ENCODE results near the gene VPS37B.

The VPS37B gene

DNA sequence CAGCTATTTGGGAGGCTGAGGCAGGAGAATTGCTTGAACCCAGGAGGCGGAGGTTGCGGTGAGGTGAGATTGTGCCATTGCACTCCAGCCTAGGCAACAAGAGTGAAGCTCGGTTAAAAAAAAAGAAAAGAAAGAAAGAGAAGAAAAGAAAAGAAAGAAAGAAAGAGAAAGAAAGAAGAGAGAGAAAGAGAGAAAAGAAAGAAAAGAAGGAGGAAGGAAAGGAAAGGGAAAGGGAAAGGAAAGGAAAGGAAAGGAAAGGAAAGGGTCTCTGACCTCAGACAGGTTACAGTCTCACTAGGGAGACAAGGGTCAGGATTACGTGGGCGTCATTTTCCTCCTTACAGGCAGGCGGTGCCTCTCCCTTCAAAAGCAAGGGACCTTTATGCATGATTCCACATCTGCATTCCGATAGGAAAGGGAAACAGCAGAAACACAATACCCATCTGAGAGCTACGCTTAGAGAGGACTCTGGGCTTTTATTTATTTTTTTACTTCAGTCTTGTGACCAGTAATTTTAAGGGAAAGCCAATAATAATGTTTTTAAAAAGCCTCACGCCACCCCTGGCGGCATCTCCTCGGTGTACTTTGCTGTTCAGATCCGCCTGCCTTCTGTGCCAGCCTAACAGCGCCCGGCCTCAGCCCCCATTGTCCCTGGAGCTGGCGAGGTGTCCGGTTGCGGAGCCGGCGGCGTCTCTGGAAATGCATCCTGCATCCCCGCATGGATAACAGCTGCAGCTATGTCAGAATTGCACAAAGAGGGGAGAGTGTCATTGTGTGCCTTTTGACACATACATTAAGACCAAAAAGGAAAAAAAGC, 61.6 kb downstream of the VPS37B start:
- TF ChIP-seq ZFX (IDR thresholded peaks at IDR 0.05) = no peak
- TF ChIP-seq CTCF (conservative IDR thresholded peaks at IDR 0.05) = no peak
- H3K27ac ChIP-seq = no peak overlapping the region

DNA sequence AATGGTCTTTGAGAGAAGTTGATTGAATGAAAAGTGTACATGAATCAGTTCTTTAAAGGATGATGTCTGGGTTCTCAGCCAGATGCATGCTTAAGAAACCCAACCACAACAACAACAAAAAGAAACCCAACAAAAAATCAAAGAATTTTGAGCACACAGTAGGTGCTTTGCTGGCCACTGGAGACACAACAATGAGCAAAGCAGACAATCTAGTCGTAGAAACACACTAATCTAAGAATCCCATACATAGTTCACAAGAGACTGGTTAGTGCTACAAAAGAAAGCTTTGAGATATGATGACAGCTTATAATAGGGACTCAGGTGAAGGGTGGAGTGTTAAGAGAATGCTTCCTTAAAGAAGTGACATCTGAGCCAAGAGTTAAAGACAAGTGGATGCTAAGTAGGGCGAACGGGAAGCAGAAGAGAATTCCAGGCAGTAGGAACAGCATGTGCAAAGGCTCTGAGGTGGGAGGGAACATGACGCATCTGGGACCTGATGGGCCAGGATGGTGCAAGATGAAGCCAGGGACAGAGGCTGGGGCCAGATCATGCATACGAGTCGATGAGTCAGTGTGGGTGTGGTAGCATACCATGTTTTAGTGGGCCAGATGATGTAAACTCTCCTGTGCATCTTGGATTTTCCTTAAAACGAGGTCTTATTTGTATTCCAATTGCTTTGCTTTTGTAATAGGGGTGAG, 65.3 kb downstream of the VPS37B start:
- TF ChIP-seq ZFX (IDR thresholded peaks at IDR 0.05) = no peak
- no peak for TF ChIP-seq CTCF (conservative IDR thresholded peaks at IDR 0.05)
- no peak overlapping the region for H3K27ac ChIP-seq

- no peak overlapping the region for H3K27ac ChIP-seq
- TF ChIP-seq ZFX (IDR thresholded peaks at IDR 0.05) (no peak), CTCF (conservative IDR thresholded peaks at IDR 0.05) (no peak)
Observed at GRCh38 chr12:122827258-122827657, 68.7 kb downstream of the VPS37B start.

DNA sequence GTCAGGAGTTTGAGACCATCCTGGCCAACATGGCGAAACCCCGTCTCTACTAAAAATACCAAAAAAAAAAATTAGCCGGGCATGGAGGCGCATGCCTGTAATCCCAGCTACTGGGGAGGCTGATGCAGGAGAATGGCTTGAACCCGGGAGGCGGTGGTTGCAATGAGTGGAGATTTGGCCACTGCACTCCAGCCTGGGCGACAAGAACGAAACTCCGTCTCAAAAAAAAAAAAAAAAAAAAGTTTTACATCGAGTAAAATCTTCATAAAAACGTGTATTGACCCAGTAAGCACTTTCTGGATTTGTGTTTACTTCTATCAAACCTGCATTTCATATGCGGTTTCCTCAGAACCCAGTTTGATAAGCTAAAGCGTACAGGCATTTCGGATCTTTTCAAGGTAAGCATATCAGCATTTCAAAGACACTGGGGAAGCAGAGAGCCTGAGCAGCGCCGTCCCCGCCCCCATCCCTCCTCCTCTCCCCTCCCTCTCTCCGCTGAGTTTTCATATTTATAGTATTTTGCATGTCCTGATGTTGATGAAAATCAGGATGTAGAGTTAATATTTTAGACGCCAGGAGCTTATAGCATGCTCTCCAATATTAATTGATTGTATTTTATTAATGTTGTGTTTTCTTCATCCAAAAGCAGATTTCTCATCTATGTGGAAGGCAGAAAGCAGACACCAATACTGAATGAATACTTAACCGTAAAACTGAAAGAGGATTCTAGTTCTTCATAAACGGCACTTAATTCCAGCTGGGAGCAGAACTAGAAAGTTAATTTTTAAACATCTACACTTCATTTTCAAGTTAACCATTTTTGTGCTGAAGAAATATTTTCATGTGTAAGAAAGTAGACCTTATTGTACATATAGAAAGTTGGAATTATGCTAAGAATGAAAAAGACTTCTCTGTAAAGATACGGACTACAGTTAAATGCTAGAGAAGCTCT, 69.9 kb downstream of the VPS37B start:
- no peak overlapping the region for H3K27ac ChIP-seq
- TF ChIP-seq CTCF (conservative IDR thresholded peaks at IDR 0.05) (no peak), ZFX (IDR thresholded peaks at IDR 0.05) (no peak)

DNA sequence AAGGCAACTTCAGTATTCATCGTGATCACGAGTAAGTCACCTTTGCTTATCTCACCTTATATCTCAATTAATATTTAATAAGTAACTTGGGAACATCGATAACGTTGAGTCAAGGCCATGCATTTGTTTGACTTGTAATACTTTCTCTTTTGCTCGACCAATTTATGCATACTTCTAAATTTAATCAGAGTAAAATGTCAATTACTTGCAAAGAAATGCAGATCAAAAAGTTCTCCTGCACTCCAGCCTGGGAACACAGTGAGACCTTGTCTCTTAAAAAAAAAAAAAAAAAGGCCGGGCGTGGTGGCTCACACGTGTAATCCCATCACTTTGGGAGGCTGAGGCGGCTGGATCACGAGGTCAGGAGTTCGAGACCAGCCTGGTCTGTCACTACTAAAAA, 72.5 kb downstream of the VPS37B start:
- no peak overlapping the region for H3K27ac ChIP-seq
- TF ChIP-seq ZFX (IDR thresholded peaks at IDR 0.05) = no peak
- TF ChIP-seq CTCF (conservative IDR thresholded peaks at IDR 0.05) = no peak

GRCh38 chr12:122820838-122821271, 75.1 kb downstream of the VPS37B start:
- TF ChIP-seq CTCF (conservative IDR thresholded peaks at IDR 0.05) = no peak
- no peak for TF ChIP-seq ZFX (IDR thresholded peaks at IDR 0.05)
- H3K27ac ChIP-seq = no peak overlapping the region
